Transverse colon (tissue), 4 donors: ENCODE data around the gene PLIN4. TPM values are rescaled to one million over a fixed set of nuclear protein-coding genes. Genes with fewer than 3 reads are reported as not detected.

Experiments
- DNase-seq: peaks from one replicate; pipeline ENCODE4 v3.0.0-alpha.2; 2019
- H3K27ac ChIP-seq, 4 donors: fragments of 200-600 bp; sonication (generic); 2 replicates each; pipeline ENCODE4 v1.5.1; 2016 to 2018; ENCODE audit warnings: inconsistent platforms in 4 of 4
- H3K27me3 ChIP-seq: fragments of 200-600 bp; sonication (generic); 2 replicates; pipeline ENCODE4 v1.5.1; 2017; ENCODE audit warnings: inconsistent platforms
- H3K36me3 ChIP-seq, 4 donors: fragments of 200-600 bp; sonication (generic); 2 replicates each; pipeline ENCODE4 v1.5.1; 2017 to 2019; ENCODE audit warnings: inconsistent platforms in 4 of 4
- H3K4me1 ChIP-seq, 4 donors: fragments of 200-600 bp; sonication (generic); 2 replicates each; pipeline ENCODE4 v1.5.1; 2017 to 2020; ENCODE audit warnings: inconsistent platforms in 4 of 4
- H3K4me3 ChIP-seq, 4 donors: fragments of 200-600 bp; sonication (generic); 1 replicate in 1 of 4; 2 replicates in 3 of 4; pipeline versions ENCODE4 v1.5.1 to v1.6.1; 2017 to 2019; ENCODE audit warnings: inconsistent platforms in 4 of 4
- H3K9me3 ChIP-seq, 2 donors: fragments of 200-600 bp; sonication (generic); 2 replicates each; pipeline ENCODE4 v1.5.1; 2017 to 2019; ENCODE audit warnings: inconsistent platforms in 2 of 2
- CTCF ChIP-seq, 5 experiments: fragments of 200-600 bp in 3 of 5; fragments of 450-650 bp in 2 of 5; sonication (generic) in 3 of 5; IDR thresholded peaks; 1 replicate in 2 of 5; 2 replicates in 3 of 5; pipeline ENCODE4 v1.5.1; 2016 to 2017; ENCODE audit warnings: antibody characterized with exemption in 5 of 5, inconsistent platforms in 3 of 5, mild to moderate bottlenecking in 2 of 5, moderate library complexity in 1 of 5
- EP300 ChIP-seq: sonication (generic); formaldehyde crosslinking; IDR thresholded peaks from one replicate; pipeline ENCODE4 v1.6.1; 2017; ENCODE audit warnings: antibody characterized with exemption, low read depth
- POLR2A ChIP-seq: fragments of 450-650 bp; IDR thresholded peaks from one replicate; pipeline ENCODE4 v1.6.1; 2016; ENCODE audit warnings: antibody characterized with exemption, mild to moderate bottlenecking, moderate library complexity
- POLR2AphosphoS5 ChIP-seq, 3 donors: sonication (generic); formaldehyde crosslinking; IDR thresholded peaks; one replicate each; pipeline ENCODE4 v1.6.1; 2016; ENCODE audit warnings: antibody characterized with exemption in 3 of 3
- WGBS, 2 donors: methylation state at CpG; one replicate each; pipeline ENCODE4 v1.1.5; 2018; ENCODE audit warnings: low coverage in 1 of 2; 5-methylcytosine and 5-hydroxymethylcytosine counted together
- in situ Hi-C, 4 donors: fragments of 200-750 bp; cut with MboI; loops; one replicate each; pipeline versions ENCODE4 v1.15.0 to v1.15.1; 2017; ENCODE audit warnings: low sequenced_read_pairs in 3 of 4, low pct_ligation_motif_present in 1 of 4, low pct_unique_long_range_greater_than_20kb in 1 of 4
- intact Hi-C: fragments of 100-400 bp; cut with DNase I; formaldehyde crosslinking; loops from one replicate; pipeline ENCODE4 v1.15.1; 2023; ENCODE audit warnings: low total_unique reads
- total RNA-seq, 4 donors: library from RNA; depleted of rRNA; stranded (reverse); fragments of >200 nt; gene quantifications; one replicate each; pipeline ENCODE4 v1.1.0, GENCODE V29; 2016

The PLIN4 gene
- total RNA-seq, 4 donors from 2014 or later = 8.9 to 33.7 (median 22.2) TPM

DNA sequence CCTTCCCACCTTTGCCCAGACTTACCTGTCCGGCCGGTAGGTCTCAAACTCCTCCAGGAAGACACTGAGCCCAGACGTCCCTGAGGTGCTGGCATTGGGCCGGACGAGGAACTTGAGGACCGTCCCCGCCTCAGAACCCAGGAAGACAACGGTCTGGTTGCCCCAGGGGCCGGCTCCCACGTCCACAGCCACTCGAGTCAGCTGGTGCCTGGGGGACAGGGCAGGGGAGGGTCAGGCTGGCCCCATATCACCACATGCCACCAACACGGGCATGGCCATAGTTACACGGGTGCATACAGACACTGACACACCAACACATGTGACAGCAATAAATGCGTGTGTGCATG is 29.9 kb upstream of the PLIN4 start:
- H3K27me3 ChIP-seq = peaks cover 12% of the 10 kb centered on the region
- no peak for TF ChIP-seq POLR2AphosphoS5 (IDR thresholded peaks at IDR 0.05)
- no peak for TF ChIP-seq EP300
- no peak for TF ChIP-seq CTCF (IDR thresholded peaks at IDR 0.05)
- no peak for TF ChIP-seq POLR2A
- in situ Hi-C loops = no loop called here

DNA sequence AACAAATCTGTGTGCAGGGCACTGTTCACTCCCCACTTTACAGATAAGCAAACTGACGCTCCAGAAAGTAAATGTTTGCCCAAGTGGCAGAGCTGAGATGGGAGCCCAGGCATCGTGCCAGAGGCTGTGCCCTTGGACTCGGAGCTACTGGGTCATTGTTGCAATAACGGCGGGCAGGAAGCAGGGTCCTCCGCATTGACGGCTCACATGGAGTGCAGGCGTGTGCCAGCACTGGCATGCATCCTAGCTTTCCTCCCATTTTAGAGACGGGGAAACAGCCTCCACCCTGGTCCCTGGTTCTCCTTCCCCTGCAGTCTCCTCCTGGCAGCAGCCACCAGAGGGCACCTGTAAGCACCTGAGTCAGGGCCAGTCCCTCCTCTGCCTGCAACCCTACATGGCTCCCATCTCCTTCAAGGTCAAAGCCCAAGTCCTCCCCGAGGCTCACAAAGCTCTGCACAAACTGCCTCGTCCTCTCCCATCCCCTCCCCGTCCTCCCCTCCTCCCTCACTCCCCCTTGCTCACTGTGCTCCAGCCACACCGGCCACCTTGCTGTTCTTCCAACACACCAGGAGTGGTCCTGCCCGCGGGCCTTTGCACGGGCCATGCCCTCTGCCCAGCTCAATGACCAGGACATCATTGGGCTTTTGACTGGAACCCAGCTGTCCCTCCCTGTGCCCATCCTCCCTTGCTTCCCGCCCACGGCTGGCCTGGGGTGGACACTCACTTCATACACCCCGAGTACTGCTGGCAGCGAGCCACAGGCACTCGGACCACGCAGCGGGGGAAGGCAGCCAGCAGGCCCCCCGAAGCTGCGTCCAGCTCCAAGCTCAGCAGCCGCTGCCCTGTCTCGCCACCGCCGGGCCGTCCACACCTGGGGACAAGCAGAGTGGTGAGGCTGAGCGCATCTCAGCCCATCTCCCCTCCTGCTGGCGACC is 29.3 kb upstream of the PLIN4 start:
- Histone ChIP-seq H3K4me3 (no peak overlapping the region), H3K36me3 (no peaks in the 10 kb centered on the region), H3K4me1 (no peaks in the 10 kb centered on the region), H3K27me3 (peaks cover 12% of the 10 kb centered on the region), H3K27ac (no peak overlapping the region), H3K9me3 (no peaks in the 10 kb centered on the region)
- intact Hi-C loops = loop anchor here (1.0 kb wide), 1 partner anchor 44 kb away; no protein-coding TSS in a partner anchor
- 62% methylated on average over 31 of the region's 32 CpGs; no CpG with 5 or more reads in 1 of the 2 donors for WGBS, 2 donors
- in situ Hi-C loops = no loop called here
- no peak for DNase-seq
- TF ChIP-seq POLR2A = no peak
- TF ChIP-seq CTCF (IDR thresholded peaks at IDR 0.05) = peak in 2 of 5 experiments; percentile 16 to 27

More for the DNA sequence above, 29.9 kb upstream of the PLIN4 start:
- Histone ChIP-seq H3K9me3 (no peaks in the 10 kb centered on the region), H3K4me3 (no peak overlapping the region), H3K4me1 (no peaks in the 10 kb centered on the region), H3K27ac (no peak overlapping the region), H3K36me3 (no peaks in the 10 kb centered on the region)
- WGBS, 2 donors = 37% methylated on average over 10 of the region's 14 CpGs; no CpG with 5 or more reads in 1 of the 2 donors
- intact Hi-C loops = loop anchor here (1.0 kb wide), 1 partner anchor 43 kb away; no protein-coding TSS in a partner anchor
- no peak for DNase-seq

- intact Hi-C loops = no loop called here
- Histone ChIP-seq H3K9me3 (no peaks in the 10 kb centered on the region), H3K4me3 (no peak overlapping the region), H3K27ac (no peak overlapping the region), H3K27me3 (peaks cover 4% of the 10 kb centered on the region), H3K36me3 (no peaks in the 10 kb centered on the region), H3K4me1 (no peaks in the 10 kb centered on the region)
- TF ChIP-seq POLR2A (no peak), EP300 (no peak), CTCF (IDR thresholded peaks at IDR 0.05) (no peak), POLR2AphosphoS5 (IDR thresholded peaks at IDR 0.05) (no peak)
- in situ Hi-C loops = no loop called here
- DNase-seq = no peak
- 94 to 100% methylated on average over 1 to 72 of the region's 87 CpGs for WGBS, 2 donors
Measured at GRCh38 chr19:4543842-4544647, 25.8 kb upstream of the PLIN4 start.
